ENCODE data around the gene POMT2. TPM values are rescaled to one million over a fixed set of nuclear protein-coding genes. Genes with fewer than 3 reads are reported as not detected.

POMT2 gene, protein sequence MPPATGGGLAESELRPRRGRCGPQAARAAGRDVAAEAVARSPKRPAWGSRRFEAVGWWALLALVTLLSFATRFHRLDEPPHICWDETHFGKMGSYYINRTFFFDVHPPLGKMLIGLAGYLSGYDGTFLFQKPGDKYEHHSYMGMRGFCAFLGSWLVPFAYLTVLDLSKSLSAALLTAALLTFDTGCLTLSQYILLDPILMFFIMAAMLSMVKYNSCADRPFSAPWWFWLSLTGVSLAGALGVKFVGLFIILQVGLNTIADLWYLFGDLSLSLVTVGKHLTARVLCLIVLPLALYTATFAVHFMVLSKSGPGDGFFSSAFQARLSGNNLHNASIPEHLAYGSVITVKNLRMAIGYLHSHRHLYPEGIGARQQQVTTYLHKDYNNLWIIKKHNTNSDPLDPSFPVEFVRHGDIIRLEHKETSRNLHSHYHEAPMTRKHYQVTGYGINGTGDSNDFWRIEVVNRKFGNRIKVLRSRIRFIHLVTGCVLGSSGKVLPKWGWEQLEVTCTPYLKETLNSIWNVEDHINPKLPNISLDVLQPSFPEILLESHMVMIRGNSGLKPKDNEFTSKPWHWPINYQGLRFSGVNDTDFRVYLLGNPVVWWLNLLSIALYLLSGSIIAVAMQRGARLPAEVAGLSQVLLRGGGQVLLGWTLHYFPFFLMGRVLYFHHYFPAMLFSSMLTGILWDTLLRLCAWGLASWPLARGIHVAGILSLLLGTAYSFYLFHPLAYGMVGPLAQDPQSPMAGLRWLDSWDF
- total RNA-seq: 10 to 100 TPM; 16.8 to 30.3 (median 25.2) TPM

DNA sequence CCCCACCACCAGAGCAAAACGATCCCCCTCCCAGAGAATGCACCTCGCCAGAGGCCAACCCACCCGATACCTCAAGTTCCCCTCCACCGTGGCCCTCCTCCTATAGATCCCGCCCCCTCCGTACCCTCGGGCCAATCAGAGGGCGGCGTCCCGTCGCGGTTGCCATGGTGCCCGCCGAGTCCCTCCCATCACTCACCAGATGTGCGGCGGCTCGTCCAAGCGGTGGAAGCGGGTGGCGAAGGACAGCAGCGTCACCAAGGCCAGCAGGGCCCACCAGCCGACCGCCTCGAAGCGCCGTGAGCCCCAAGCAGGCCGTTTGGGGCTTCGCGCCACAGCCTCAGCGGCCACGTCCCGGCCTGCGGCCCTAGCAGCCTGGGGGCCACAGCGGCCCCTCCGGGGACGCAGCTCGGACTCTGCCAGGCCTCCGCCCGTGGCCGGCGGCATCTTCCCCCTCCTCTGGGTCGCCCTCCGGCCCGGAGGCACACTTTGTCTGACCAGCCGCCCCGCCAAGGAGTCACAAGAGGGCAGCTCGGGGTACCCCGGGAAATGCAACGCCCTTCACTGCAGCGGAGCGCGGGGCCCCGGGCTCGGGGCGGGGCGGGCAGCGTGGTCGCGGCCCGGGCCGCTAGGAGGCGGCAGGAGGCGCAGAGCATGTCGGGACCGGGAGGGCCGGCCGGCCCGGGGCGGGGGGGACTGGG lies at the start of gene POMT2:
Gene POMT2 (minus strand): TSS at position 646 of the 698 bp plus-strand sequence. CDS start 202 bp downstream, at position 444.
- TF ChIP-seq, protein P1, sequence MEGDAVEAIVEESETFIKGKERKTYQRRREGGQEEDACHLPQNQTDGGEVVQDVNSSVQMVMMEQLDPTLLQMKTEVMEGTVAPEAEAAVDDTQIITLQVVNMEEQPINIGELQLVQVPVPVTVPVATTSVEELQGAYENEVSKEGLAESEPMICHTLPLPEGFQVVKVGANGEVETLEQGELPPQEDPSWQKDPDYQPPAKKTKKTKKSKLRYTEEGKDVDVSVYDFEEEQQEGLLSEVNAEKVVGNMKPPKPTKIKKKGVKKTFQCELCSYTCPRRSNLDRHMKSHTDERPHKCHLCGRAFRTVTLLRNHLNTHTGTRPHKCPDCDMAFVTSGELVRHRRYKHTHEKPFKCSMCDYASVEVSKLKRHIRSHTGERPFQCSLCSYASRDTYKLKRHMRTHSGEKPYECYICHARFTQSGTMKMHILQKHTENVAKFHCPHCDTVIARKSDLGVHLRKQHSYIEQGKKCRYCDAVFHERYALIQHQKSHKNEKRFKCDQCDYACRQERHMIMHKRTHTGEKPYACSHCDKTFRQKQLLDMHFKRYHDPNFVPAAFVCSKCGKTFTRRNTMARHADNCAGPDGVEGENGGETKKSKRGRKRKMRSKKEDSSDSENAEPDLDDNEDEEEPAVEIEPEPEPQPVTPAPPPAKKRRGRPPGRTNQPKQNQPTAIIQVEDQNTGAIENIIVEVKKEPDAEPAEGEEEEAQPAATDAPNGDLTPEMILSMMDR (IDR thresholded peaks at IDR 0.05): peak in 2 of 3 donors; percentile 40 to 54
- peak; percentile 69 for TF ChIP-seq POLR2A (IDR thresholded peaks at IDR 0.05)
- peak; percentile 62 to 84 (median 67) for TF ChIP-seq POLR2AphosphoS5 (IDR thresholded peaks at IDR 0.05)
- DNase-seq (ENCODE audit: low spot score in 2 of 2): peak; percentile 93 to 97
- Histone ChIP-seq H3K36me3 (no peaks in the 10 kb centered on the region), H3K9me3 (no peaks in the 10 kb centered on the region), H3K27me3 (no peaks in the 10 kb centered on the region), H3K27ac (peak within 1 kb of the TSS; percentile 96 to 98), H3K4me3 (peak within 1 kb of the TSS; percentile 90 to 96 (median 92)), H3K4me1 (peaks cover 13 to 31% of the 10 kb centered on the region in 2 donors)
- intact Hi-C loops (cut with DNase I; ENCODE audit: low total_unique reads): no loop called here

DNA sequence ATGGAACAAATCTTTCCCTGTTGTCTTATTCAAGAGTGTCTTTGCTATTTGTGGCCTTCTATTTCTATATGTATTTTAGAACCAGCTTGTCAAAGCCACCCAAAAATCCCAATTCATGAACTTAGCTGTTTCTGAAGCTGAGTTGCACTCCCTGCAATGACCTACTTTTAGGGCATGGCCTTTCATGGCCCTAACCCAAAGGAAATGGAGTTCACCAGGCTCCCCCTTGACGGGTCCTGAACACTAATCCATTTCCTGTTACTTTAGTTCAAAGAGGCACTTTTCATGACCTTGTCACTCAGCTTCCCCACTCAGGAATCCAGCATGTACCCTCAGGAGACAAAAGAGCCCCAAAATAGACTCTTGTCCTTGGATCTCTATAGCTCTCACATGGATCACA lies 48.6 kb upstream of the POMT2 start:
- Histone ChIP-seq H3K4me3 (no peak overlapping the region), H3K27me3 (no peaks in the 10 kb centered on the region), H3K4me1 (no peaks in the 10 kb centered on the region), H3K9me3 (no peaks in the 10 kb centered on the region), H3K27ac (no peak overlapping the region), H3K36me3 (no peaks in the 10 kb centered on the region)
- no peak for DNase-seq (ENCODE audit: low spot score in 2 of 2)
- TF ChIP-seq POLR2A (IDR thresholded peaks at IDR 0.05) (no peak), POLR2AphosphoS5 (IDR thresholded peaks at IDR 0.05) (no peak)
- TF ChIP-seq, protein P1 (IDR thresholded peaks at IDR 0.05): no peak
- intact Hi-C loops (cut with DNase I; ENCODE audit: low total_unique reads): no loop called here

DNA sequence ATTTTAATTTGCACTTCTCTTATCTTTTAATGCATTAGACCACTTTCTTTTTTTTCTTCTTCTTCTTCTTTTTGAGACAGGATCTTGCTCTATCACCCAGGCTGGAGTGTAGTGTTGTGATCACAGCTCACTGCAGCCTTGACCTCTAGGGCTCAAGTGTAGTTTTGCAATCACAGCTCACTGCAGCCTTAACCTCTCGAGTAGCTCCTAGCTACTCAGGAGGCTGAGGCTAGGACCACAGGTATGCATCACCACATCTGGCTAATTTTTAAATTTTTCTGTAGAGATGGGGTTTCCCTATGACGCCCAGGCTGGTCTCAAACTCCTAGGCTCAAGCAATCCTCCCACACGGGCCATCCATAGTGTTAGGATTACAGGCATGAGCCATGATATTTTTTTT lies 43.5 kb upstream of the POMT2 start:
- no peak overlapping the region for H3K27ac ChIP-seq
- H3K9me3 ChIP-seq: no peaks in the 10 kb centered on the region
- intact Hi-C loops (cut with DNase I; ENCODE audit: low total_unique reads): no loop called here
- no peaks in the 10 kb centered on the region for H3K36me3 ChIP-seq
- no peak for DNase-seq (ENCODE audit: low spot score in 2 of 2)
- no peaks in the 10 kb centered on the region for H3K27me3 ChIP-seq
- H3K4me3 ChIP-seq: no peak overlapping the region
- TF ChIP-seq, protein P1 (IDR thresholded peaks at IDR 0.05): no peak
- TF ChIP-seq POLR2AphosphoS5 (IDR thresholded peaks at IDR 0.05) (no peak), POLR2A (IDR thresholded peaks at IDR 0.05) (no peak)
- no peaks in the 10 kb centered on the region for H3K4me1 ChIP-seq

DNA sequence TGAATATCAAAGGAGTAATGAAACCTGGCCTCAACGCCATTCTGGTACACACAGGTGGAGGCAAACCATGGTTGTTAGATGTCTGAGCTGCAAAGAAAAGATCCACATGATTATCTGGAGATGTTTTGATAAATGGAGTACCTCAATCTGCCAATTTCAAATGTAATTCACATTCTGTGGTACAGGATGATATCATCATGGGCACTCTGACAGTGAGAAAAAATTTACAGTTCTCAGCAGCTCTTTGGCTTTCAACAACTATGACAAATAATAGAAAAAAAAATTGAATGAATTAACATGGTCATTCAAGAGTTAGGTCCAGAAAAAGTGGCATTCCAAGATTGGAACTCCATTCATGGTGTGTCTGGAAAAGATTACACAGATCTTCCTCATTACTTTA lies 38.9 kb upstream of the POMT2 start:
- Histone ChIP-seq H3K27me3 (no peaks in the 10 kb centered on the region), H3K27ac (no peak overlapping the region), H3K4me3 (no peak overlapping the region), H3K9me3 (no peaks in the 10 kb centered on the region), H3K36me3 (no peaks in the 10 kb centered on the region), H3K4me1 (no peaks in the 10 kb centered on the region)
- DNase-seq (ENCODE audit: low spot score in 2 of 2): no peak
- intact Hi-C loops (cut with DNase I; ENCODE audit: low total_unique reads): no loop called here
- TF ChIP-seq POLR2AphosphoS5 (IDR thresholded peaks at IDR 0.05): no peak
- TF ChIP-seq POLR2A (IDR thresholded peaks at IDR 0.05): no peak
- TF ChIP-seq, protein P1 (IDR thresholded peaks at IDR 0.05): no peak
